B cell (primary cell): ENCODE data around the gene IL1RAPL1. TPM values are rescaled to one million over a fixed set of nuclear protein-coding genes. Genes with fewer than 3 reads are reported as not detected.

Experiments
- ATAC-seq: fragments of 200-7000 bp; cut with Tn5 transposase; one replicate; pipeline ENCODE4 v1.10.0; 2021; ENCODE audit warnings: low read depth, mild to moderate bottlenecking, moderate number of reproducible peaks, moderate library complexity
- CTCF ChIA-PET: fragments of 350-600 bp; sonication (Branson Sonifier 250); formaldehyde crosslinking; loops from one replicate; lab custom pipeline; 2021; ENCODE audit warnings: antibody characterized with exemption, inconsistent platforms; lab: Charles Lee
- POLR2A ChIA-PET: fragments of 350-600 bp; sonication (Branson Sonifier 250); formaldehyde crosslinking; loops from one replicate; lab custom pipeline; 2021; ENCODE audit warnings: antibody characterized with exemption; lab: Charles Lee
- DNase-seq: peaks from one replicate; pipeline ENCODE4 v3.0.0; 2013
- H2AFZ ChIP-seq: 2 replicates; pipeline ENCODE4 v1.6.1; 2012; ENCODE audit warnings: mild to moderate bottlenecking, low read depth, low read length; ENCODE audit not compliant: insufficient read depth, poor library complexity, severe bottlenecking
- H3K27ac ChIP-seq, 2 donors: 1 replicate in 1 of 2; 2 replicates in 1 of 2; pipeline ENCODE4 v1.5.1; 2012 to 2013; ENCODE audit warnings: low read length in 2 of 2, mild to moderate bottlenecking in 2 of 2, moderate library complexity in 1 of 2
- H3K27me3 ChIP-seq, 4 experiments: fragments of 200-600 bp in 1 of 4; sonication (generic) in 1 of 4; replicated peaks in 1 of 4; 1 replicate in 2 of 4; 2 replicates in 2 of 4; pipeline versions ENCODE4 v1.6.1 to v1.7.0; 2013 to 2016; ENCODE audit warnings: low read length in 3 of 4, mild to moderate bottlenecking in 2 of 4, mixed read lengths in 1 of 4, moderate library complexity in 1 of 4; ENCODE audit not compliant: insufficient read depth in 4 of 4, control insufficient read depth in 3 of 4; ENCODE audit errors: control extremely low read depth in 1 of 4
- H3K36me3 ChIP-seq, 2 experiments: replicated peaks in 1 of 2; 1 replicate in 1 of 2; 2 replicates in 1 of 2; pipeline versions ENCODE4 v1.6.1 to v1.7.1; 2013; ENCODE audit warnings: low read length in 1 of 2; ENCODE audit not compliant: insufficient read depth in 2 of 2, control insufficient read depth in 1 of 2; ENCODE audit errors: control extremely low read depth in 1 of 2, extremely low read depth in 1 of 2
- H3K4me1 ChIP-seq, 2 donors: fragments of 200-600 bp in 1 of 2; sonication (generic) in 1 of 2; 1 replicate in 1 of 2; 2 replicates in 1 of 2; pipeline versions ENCODE4 v1.5.1 to v1.6.1; 2013 to 2017; ENCODE audit warnings: low read length in 2 of 2; ENCODE audit not compliant: control insufficient read depth in 2 of 2, insufficient read depth in 2 of 2
- H3K4me2 ChIP-seq: replicated peaks from 2 replicates; pipeline ENCODE3; 2012; ENCODE audit warnings: mild to moderate bottlenecking, low read depth, low read length; ENCODE audit not compliant: poor library complexity, severe bottlenecking
- H3K4me3 ChIP-seq, 5 experiments: fragments of 200-600 bp in 1 of 5; sonication (generic) in 1 of 5; 1 replicate in 3 of 5; 2 replicates in 2 of 5; pipeline versions ENCODE4 v1.5.1 to v1.7.0; 2011 to 2016; ENCODE audit warnings: low read length in 4 of 5, mild to moderate bottlenecking in 4 of 5, low read depth in 2 of 5, control low read depth in 1 of 5, moderate library complexity in 1 of 5; ENCODE audit not compliant: insufficient read depth in 1 of 5; ENCODE audit errors: control extremely low read depth in 1 of 5, extremely low read depth in 1 of 5
- H3K79me2 ChIP-seq: fragments of 200-600 bp; sonication (generic); one replicate; pipeline ENCODE4 v1.6.0; 2016; ENCODE audit warnings: low read length; ENCODE audit not compliant: control insufficient read depth, insufficient read depth
- H3K9ac ChIP-seq: fragments of 200-600 bp; sonication (generic); 2 replicates; pipeline ENCODE4 v1.6.1; 2017; ENCODE audit warnings: mild to moderate bottlenecking, low read length, moderate library complexity
- H3K9me3 ChIP-seq, 3 donors: one replicate each; pipeline versions ENCODE4 v1.6.1 to v1.7.1; 2013; ENCODE audit warnings: low read length in 2 of 3; ENCODE audit not compliant: control insufficient read depth in 2 of 3, insufficient read depth in 1 of 3; ENCODE audit errors: control extremely low read depth in 1 of 3
- H4K20me1 ChIP-seq: 2 replicates; pipeline ENCODE4 v1.6.0; 2012; ENCODE audit warnings: mild to moderate bottlenecking, low read length; ENCODE audit not compliant: insufficient read depth, control insufficient read depth, poor library complexity, severe bottlenecking
- H3K27ac Mint-ChIP-seq: one replicate; pipeline ENCODE4 v1.8.0; 2021; ENCODE audit warnings: mixed read lengths
- H3K27me3 Mint-ChIP-seq: one replicate; pipeline ENCODE4 v1.8.0; 2021; ENCODE audit warnings: mixed read lengths
- H3K4me1 Mint-ChIP-seq: one replicate; pipeline ENCODE4 v1.8.0; 2021; ENCODE audit warnings: mixed read lengths
- H3K4me3 Mint-ChIP-seq: one replicate; pipeline ENCODE4 v1.8.0; 2021; ENCODE audit warnings: mixed read lengths
- H3K9me3 Mint-ChIP-seq: one replicate; pipeline ENCODE4 v1.8.0; 2022; ENCODE audit warnings: mixed read lengths; ENCODE audit not compliant: insufficient read depth
- CTCF ChIP-seq: fragments of 200-600 bp; IDR thresholded peaks from one replicate; pipeline ENCODE4 v1.8.0; 2022; ENCODE audit warnings: antibody characterized with exemption, mild to moderate bottlenecking
- EZH2 ChIP-seq: IDR thresholded peaks from 2 replicates; pipeline ENCODE4 v1.6.1; 2012; ENCODE audit warnings: borderline replicate concordance, low read depth, mild to moderate bottlenecking, moderate library complexity, low read length; ENCODE audit not compliant: insufficient read depth, poor library complexity, severe bottlenecking
- WGBS: methylation state at CpG from one replicate; pipeline ENCODE4 v1.1.5; 2013; ENCODE audit warnings: missing lambda C conversion rate; ENCODE audit not compliant: insufficient coverage; 5-methylcytosine and 5-hydroxymethylcytosine counted together
- intact Hi-C: fragments of 100-400 bp; cut with micrococcal nuclease; formaldehyde crosslinking; loops from one replicate; pipeline ENCODE4 v1.10.0; 2022
- polyA plus RNA-seq: library from polyadenylated mRNA; depleted of rRNA; stranded (reverse); fragments of >200 nt; gene quantifications from 2 replicates; pipeline ENCODE4 v1.2.3, GENCODE V29; 2012
- total RNA-seq, 2 donors: library from RNA; stranded (reverse); fragments of 120-200 nt in 1 of 2; gene quantifications; 1 replicate in 1 of 2; 2 replicates in 1 of 2; pipeline versions ENCODE4 v1.2.3 to v1.2.4, GENCODE V29; 2013 to 2022

The IL1RAPL1 gene
- total and polyA plus RNA-seq, 2 donors (not counting 1 experiment from before 2014, with no cell fraction given), result not detected

DNA sequence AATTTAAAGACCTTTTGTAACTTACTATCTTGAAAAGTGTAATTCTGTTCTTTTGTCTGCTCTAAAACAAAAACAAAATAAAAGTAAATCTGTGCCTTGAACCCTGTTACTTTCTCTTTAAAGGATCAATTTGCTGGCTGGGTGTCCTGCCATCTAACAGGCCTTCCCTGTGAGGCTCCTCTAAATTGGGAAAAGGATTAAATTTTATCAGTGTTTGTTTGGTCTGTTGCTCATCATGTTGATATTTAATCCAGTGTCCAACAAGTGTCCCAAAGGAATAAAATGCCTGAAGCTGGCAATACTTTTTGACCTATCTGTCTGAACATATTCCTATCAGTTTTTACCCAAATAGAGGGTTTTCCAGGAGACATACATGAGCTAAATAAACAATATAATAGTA lies 688.7 kb downstream of the IL1RAPL1 start:
- peaks cover 0 to 5% (median 0%) of the 10 kb centered on the region in 3 donors for H3K9me3 ChIP-seq
- ChIA-PET POLR2A (no interaction called here), CTCF (no interaction called here)
- TF ChIP-seq EZH2, result no peak
- no peak for TF ChIP-seq CTCF
- Mint-ChIP-seq H3K27ac (no peak overlapping the region), H3K27me3 (no peaks in the 10 kb centered on the region), H3K9me3 (peaks cover 3% of the 10 kb centered on the region), H3K4me3 (no peak overlapping the region), H3K4me1 (no peaks in the 10 kb centered on the region)
- H3K27me3 ChIP-seq, result no peaks in the 10 kb centered on the region
- no peaks in the 10 kb centered on the region for H3K79me2 ChIP-seq
- H4K20me1 ChIP-seq, result no peaks in the 10 kb centered on the region
- H3K9ac ChIP-seq, result no peak overlapping the region
- no peak overlapping the region for H3K4me2 ChIP-seq
- intact Hi-C loops, result no loop called here
- DNase-seq (no peak), ATAC-seq (no peak)
- H3K27ac ChIP-seq, result no peak overlapping the region
- no peak overlapping the region for H2AFZ ChIP-seq
- no peak overlapping the region for H3K4me3 ChIP-seq
- no peaks in the 10 kb centered on the region for H3K36me3 ChIP-seq
- H3K4me1 ChIP-seq, result no peaks in the 10 kb centered on the region

DNA sequence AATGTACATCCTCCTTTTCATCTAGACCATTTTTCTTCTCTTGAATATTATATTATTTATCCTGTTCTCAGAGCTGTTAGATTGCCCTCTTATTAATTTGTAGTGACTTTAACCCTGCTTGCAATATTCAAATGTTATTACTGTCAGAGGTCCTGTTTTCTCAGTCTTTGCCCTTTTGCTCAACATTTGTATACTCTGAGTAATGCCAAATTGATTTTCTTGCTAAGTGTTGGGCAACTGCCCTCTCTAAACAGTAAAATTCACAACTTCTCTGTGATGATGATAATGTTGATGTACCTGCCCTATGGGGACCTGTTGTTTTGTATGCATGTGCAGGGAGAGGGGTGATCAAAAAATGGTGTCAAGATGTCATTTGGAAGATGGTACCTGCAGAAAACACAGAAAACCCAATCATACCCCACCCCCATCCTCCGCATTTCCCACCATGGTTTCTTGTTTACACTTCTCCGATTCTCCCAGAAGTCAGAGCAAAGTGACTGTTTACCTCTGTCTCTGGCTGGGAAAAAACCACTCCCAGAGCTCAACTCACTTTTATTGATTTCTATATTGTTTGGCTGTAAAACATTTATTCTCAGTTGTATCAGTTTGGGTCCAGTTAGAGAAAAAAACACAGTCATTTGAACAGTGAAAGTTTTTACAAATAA lies 694.0 kb downstream of the IL1RAPL1 start:
- H3K4me1 ChIP-seq, result no peaks in the 10 kb centered on the region
- H4K20me1 ChIP-seq, result no peaks in the 10 kb centered on the region
- H3K27me3 ChIP-seq, result no peaks in the 10 kb centered on the region
- no peak overlapping the region for H2AFZ ChIP-seq
- intact Hi-C loops, result no loop called here
- H3K27ac ChIP-seq, result no peak overlapping the region
- Mint-ChIP-seq H3K4me1 (no peaks in the 10 kb centered on the region), H3K4me3 (no peak overlapping the region), H3K9me3 (peaks cover 3% of the 10 kb centered on the region), H3K27ac (no peak overlapping the region), H3K27me3 (no peaks in the 10 kb centered on the region)
- no peaks in the 10 kb centered on the region for H3K79me2 ChIP-seq
- H3K36me3 ChIP-seq, result no peaks in the 10 kb centered on the region
- ATAC-seq (no peak), DNase-seq (no peak)
- ChIA-PET POLR2A (no interaction called here), CTCF (no interaction called here)
- H3K4me2 ChIP-seq, result no peak overlapping the region
- no CpG with 5 or more reads among the region's 2 CpGs for WGBS
- TF ChIP-seq CTCF (no peak), EZH2 (no peak)
- no peak overlapping the region for H3K4me3 ChIP-seq
- H3K9me3 ChIP-seq, result no peaks in the 10 kb centered on the region
- no peak overlapping the region for H3K9ac ChIP-seq
